Progenitor cell of endocrine pancreas (in vitro differentiated cells): ENCODE results near the gene NPIPA3. TPM values are rescaled to one million over a fixed set of nuclear protein-coding genes. Genes with fewer than 3 reads are reported as not detected.
"Not testable (repeated sequence)": the region's sequence is repeated elsewhere in the genome, so short reads cannot be mapped to it uniquely, and the experiment has no call there.

ENCODE experiments used
- DNase-seq: peaks from one replicate; pipeline ENCODE4 v3.0.0; 2021; ENCODE audit warnings: low spot score; ENCODE audit not compliant: unreplicated experiment
- H3K27ac Mint-ChIP-seq: 2 replicates; pipeline ENCODE4 v1.8.0; 2021; ENCODE audit warnings: mild to moderate bottlenecking, moderate library complexity, mixed read lengths
- H3K27me3 Mint-ChIP-seq: 2 replicates; pipeline ENCODE4 v1.8.0; 2021; ENCODE audit warnings: mixed read lengths
- H3K36me3 Mint-ChIP-seq: 2 replicates; pipeline ENCODE4 v1.8.0; 2022; ENCODE audit warnings: mixed read lengths; ENCODE audit not compliant: insufficient read depth
- H3K4me1 Mint-ChIP-seq: 2 replicates; pipeline ENCODE4 v1.8.0; 2021; ENCODE audit warnings: low read depth, mixed read lengths
- H3K4me3 Mint-ChIP-seq: 2 replicates; pipeline ENCODE4 v1.8.0; 2021; ENCODE audit warnings: low read depth, mild to moderate bottlenecking, moderate library complexity, mixed read lengths
- H3K9me3 Mint-ChIP-seq: 2 replicates; pipeline ENCODE4 v1.8.0; 2021; ENCODE audit warnings: low read depth, mixed read lengths
- total RNA-seq: library from RNA; stranded (reverse); gene quantifications from 2 replicates; pipeline ENCODE4 v1.2.1, GENCODE V29; 2021
- TF ChIP-seq, protein P1 (sequence below): fragments of 200-600 bp; sonication (generic); IDR thresholded peaks from one replicate; pipeline ENCODE4 v1.5.0; 2021; ENCODE audit warnings: antibody characterized with exemption, mild to moderate bottlenecking; ENCODE audit not compliant: unreplicated experiment

The NPIPA3 gene
- total RNA-seq, 1 donor from 2014 or later = 1.3 TPM

DNA sequence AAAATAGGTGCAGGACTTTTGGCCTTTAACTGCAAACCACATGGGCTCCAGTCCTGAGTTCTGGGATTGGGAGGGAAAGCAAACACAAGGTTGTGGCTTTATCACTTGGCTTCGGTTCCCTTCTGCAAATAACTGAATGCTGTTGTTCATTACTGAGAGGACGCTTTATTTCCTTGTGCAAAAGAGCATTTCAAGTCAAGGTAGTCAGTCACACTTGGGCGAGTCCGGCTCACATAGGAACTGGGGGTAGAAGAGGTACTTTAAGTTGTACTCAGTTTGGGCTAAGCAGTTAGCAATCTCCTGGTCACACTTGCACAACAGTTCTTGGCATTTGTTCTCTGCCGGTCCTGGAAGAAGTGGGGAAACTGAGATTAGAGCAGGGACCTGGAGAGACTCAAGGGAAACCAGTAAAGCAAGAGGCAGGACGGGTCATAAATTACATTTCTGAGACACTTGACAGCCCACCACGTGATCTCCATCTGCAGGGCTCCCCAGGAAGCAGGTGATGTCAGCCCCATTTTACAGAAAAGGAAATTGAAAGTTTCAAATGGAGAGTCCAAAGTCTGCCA is 30.7 kb upstream of the NPIPA3 start:
- DNase-seq = no peak
- Mint-ChIP-seq H3K9me3 (no peaks in the 10 kb centered on the region), H3K4me3 (no peak overlapping the region), H3K4me1 (peaks cover 7% of the 10 kb centered on the region), H3K27me3 (no peaks in the 10 kb centered on the region), H3K36me3 (peaks cover 5% of the 10 kb centered on the region), H3K27ac (no peak overlapping the region)
- TF ChIP-seq, protein P1, sequence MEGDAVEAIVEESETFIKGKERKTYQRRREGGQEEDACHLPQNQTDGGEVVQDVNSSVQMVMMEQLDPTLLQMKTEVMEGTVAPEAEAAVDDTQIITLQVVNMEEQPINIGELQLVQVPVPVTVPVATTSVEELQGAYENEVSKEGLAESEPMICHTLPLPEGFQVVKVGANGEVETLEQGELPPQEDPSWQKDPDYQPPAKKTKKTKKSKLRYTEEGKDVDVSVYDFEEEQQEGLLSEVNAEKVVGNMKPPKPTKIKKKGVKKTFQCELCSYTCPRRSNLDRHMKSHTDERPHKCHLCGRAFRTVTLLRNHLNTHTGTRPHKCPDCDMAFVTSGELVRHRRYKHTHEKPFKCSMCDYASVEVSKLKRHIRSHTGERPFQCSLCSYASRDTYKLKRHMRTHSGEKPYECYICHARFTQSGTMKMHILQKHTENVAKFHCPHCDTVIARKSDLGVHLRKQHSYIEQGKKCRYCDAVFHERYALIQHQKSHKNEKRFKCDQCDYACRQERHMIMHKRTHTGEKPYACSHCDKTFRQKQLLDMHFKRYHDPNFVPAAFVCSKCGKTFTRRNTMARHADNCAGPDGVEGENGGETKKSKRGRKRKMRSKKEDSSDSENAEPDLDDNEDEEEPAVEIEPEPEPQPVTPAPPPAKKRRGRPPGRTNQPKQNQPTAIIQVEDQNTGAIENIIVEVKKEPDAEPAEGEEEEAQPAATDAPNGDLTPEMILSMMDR = no peak

- TF ChIP-seq, protein P1 = no peak
- H3K9me3 Mint-ChIP-seq = peaks cover 3% of the 10 kb centered on the region
- DNase-seq = no peak
- H3K4me3 Mint-ChIP-seq = no peak overlapping the region
- H3K27ac Mint-ChIP-seq = no peak overlapping the region
- no peaks in the 10 kb centered on the region for H3K27me3 Mint-ChIP-seq
- H3K4me1 Mint-ChIP-seq = peaks cover 7% of the 10 kb centered on the region
- peaks cover 4% of the 10 kb centered on the region for H3K36me3 Mint-ChIP-seq
Measured at GRCh38 chr16:14676633-14677032, 26.6 kb upstream of the NPIPA3 start.

DNA sequence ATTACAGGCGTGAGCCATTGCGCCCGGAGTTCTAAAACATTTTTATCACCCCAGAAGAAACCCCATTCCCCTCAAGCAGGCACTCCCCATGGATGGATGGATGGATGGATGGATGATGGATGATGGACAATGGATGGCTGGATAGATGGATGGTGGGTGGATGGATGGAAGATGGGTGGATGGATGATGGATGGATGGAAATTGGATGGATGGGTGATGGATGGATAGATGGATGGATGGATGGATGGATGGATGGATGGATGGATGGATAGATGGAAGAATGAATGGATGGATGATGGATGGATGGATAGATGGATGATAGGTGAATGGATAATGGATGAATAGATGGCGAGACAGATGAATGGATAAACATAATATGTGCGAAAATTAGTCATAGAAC is 25.6 kb upstream of the NPIPA3 start:
- H3K4me1 Mint-ChIP-seq = no peaks in the 10 kb centered on the region
- no peak overlapping the region for H3K27ac Mint-ChIP-seq
- TF ChIP-seq, protein P1 = no peak
- DNase-seq = no peak
- peaks cover 3% of the 10 kb centered on the region for H3K9me3 Mint-ChIP-seq
- no peak overlapping the region for H3K4me3 Mint-ChIP-seq
- H3K36me3 Mint-ChIP-seq = peaks cover 4% of the 10 kb centered on the region
- no peaks in the 10 kb centered on the region for H3K27me3 Mint-ChIP-seq

DNA sequence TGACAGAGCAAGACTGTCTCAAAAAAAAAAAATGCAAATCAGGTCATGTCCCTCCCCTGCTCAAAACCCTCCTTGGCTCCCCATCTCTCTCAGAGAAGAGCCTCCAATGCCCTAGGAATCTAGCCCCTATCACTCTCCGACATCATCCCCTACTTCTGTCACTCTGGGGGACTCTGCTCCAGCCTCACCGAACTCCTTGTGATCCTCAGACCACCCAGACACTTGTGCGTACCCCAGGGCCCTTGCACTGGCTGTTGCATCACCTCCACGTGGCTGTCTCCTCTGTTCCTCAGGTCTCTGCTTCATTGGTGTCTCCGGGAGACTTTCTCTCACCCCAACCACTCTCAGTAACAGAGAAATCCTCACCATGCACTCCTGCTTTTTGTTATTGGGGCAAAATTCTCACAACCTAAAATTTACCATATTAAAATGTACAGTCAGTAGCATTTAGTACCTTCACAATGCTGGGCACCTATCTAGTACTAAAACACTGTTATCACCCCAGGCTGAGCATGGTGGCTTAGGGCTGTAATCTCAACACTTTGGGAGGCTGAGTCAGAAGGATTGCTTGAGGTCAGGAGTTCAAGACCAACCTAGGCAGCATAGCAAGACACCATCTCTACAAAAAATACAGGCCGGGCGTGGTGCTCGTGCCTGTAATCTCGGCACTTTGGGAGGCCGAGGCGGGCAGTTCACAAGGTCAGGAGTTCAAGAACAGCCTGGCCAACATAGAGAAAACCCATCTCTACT is 24.3 kb upstream of the NPIPA3 start:
- no peak for DNase-seq
- Mint-ChIP-seq H3K9me3 (peaks cover 3% of the 10 kb centered on the region), H3K36me3 (peaks cover 4% of the 10 kb centered on the region), H3K27me3 (no peaks in the 10 kb centered on the region), H3K27ac (peak overlapping the region; percentile 63), H3K4me1 (no peaks in the 10 kb centered on the region), H3K4me3 (no peak overlapping the region)
- TF ChIP-seq, protein P1 = no peak

DNA sequence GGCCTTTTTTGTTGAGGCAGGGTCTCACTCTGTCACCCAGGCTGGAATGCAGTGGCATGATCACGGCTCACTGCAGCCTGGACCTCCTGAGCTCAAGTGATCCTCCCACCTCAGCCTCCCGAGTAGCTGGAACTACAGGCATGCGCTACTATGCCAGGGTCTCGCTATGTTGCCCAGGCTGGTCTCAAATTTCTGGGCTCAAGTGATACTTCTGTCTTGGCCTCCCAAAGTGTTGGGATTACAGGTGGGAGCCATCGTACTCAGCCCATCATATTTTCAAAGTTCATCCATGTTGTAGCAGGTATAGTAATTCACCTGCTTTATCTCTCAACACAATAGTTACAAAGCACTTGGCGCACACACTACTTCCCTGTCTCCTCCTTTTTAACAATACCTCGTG is 22.8 kb upstream of the NPIPA3 start:
- DNase-seq, H3K27me3 Mint-ChIP-seq, H3K9me3 Mint-ChIP-seq, H3K36me3 Mint-ChIP-seq, H3K4me1 Mint-ChIP-seq, H3K27ac Mint-ChIP-seq, H3K4me3 Mint-ChIP-seq: not testable (repeated sequence)

GRCh38 chr16:14681115-14681514 is 22.1 kb upstream of the NPIPA3 start:
- TF ChIP-seq, protein P1 = no peak
- no peak for DNase-seq
- Mint-ChIP-seq H3K27me3 (no peaks in the 10 kb centered on the region), H3K36me3 (peaks cover 4% of the 10 kb centered on the region), H3K4me3 (no peak overlapping the region), H3K4me1 (no peaks in the 10 kb centered on the region), H3K9me3 (peaks cover 3% of the 10 kb centered on the region), H3K27ac (no peak overlapping the region)
